CD4-positive, alpha-beta T cell treated with Interleukin-10 for 1 hour (primary cell): ENCODE measurements around the gene CAPZB.

Experiments
- DNase-seq: peaks from one replicate; pipeline ENCODE4 v3.0.0-alpha.2; 2020

Gene CAPZB

DNA sequence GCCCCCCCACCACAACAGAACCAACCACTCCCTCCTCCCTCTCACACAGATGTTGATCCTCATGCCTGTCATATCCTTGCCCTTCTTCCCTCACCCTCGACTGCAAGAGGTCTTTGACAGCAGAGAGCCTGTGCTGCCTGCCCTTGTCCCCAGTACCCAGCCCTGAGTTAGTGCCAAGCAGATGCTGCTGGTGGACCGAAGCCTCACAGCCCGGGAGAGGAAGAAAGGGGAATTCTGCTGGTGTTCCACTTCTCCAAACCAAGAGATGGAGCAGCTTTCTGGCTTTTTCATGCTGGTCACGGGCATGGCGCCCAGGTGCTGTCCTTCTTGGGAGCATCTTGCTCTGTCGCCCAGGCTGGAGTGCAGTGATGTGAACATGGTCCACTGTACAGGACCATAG is 104.1 kb downstream of the CAPZB start:
- no peak for DNase-seq

DNA sequence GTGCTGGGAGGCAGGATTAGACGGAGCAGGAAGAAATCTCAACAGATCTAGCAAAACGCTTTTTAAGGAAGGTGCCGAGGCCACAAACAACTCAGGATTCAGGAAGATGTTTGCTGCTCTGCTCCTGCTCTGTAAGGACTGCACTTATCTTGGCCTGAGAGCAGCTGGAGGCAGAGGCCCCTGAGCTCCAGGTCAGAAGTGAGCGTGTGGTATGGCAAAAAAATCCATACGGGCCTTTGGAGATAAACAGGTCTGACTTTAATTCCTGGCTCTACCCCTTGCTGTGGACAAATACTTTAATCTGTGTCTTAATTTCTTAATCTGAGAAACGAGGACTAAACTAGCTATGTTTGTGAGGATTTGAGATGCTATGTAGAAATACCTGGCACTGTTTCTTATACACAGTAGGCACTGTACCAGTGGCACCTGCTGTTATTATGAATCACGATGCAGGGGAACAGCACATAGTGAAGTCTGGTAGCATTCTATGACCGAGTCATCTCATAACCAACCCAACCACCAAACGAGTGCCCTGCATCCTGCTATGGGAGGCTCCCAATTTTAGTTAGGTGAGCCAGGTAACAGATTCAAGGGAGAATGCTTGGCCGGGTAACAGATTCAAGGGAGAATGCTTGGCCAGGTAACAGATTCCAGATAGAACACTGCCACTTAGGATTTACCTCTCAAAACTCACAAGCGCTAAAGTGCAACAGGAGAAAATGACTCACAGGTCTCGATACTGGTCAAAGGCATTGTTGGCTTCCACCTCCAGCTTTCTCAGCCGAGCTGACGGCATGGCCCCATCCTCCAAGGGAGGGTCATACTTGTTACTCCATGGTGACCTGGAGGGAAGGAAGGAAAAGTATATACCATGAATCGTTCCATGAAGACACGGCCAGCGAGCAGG is 107.3 kb downstream of the CAPZB start:
- DNase-seq: no peak

DNA sequence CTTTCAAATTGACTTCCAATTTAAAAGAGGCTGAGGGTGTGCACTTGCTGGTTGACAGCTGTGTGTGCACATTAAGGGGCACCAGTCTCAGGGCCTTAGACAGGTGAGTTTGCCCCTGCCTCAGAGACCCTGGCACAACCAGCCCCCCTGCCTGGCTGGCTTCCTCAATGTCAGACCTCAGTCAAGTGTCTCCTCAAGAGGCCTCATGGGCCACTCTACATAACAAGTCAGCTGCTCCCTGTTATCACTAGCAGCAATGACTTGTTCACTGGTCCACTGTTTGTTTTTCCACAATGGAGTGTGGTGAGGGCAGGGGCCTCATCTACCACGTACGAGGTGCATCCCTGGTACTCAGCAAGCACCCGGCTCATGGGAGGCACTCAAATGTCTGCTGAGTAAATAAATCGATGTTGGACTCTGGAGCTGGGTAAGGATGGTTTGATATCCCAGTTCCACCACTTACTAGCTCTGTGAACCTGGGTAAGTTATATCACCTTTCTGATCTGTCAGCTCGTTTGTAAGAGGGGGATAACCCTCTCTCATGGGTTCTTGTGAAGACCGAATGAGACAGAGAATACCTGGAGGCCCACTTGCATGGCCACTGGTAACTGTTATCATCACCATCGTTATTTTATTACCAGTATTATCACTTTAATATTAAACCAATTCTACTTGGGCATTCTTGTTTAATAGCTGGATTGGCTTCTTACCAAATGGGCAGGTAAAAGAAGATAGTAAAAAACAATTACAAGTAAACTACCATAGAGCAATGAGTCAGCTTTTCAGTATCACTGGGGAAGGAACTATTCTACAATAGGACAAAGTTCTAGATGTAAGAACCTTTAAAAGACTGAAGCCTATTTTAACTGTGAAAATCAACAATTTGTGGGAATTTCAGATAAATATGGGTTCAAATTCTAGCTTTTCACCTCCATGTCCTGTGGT is 108.6 kb downstream of the CAPZB start:
- no peak for DNase-seq

DNA sequence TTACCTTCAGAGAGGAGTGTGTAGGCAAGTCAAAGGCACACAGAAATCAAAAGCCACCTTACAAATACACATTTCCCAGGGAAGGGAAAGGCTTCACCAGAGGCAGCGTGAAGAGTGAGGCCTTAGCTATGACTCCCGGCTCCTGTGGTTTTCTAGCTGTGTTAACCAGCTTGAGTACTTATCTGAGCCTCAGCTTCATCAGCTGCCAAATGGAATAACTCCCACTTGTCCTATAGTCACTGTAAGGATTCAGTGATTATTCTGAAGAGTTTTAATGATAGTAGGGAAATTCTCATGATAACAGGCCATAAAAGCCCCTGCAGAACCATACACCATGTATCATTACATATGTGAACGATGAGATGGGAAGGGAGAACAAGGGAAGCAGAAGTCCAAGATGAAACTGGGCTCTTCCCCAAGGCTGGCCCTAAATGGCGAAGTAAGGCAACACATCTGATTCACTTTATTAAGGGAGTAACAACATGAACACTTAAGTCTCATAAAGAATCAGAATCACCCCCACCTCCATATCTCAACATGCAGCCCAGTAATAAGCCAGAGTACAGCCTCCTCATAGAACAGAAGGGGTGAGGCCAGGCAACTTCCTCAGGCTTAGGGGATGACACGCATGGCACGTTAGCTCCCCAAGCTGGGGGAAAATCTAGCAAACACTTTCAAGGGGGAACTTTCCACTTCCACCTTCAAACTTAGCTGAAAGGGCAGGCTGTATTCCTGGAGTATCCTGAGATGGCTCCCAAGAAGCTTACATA is 109.5 kb downstream of the CAPZB start:
- DNase-seq: no peak

DNA sequence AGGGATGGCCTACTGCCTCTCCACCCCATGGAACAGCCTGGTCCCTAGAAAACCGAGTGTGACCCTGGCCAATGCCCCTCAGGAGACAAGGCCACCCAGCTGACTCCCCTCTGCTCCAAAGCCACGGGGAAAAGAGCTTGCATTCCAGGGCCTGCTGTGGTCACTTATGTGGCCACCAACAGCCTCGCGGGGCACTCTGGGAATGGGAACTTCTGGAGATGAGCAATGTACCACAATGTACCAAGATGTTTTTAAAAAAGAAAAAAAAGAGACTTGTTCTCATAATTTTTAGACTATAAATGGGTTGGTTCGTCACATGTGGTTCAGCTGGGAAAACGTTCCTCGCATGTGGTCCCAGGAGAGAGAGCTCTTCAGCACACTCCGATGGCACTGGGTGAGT is 110.4 kb downstream of the CAPZB start:
- no peak for DNase-seq

DNA sequence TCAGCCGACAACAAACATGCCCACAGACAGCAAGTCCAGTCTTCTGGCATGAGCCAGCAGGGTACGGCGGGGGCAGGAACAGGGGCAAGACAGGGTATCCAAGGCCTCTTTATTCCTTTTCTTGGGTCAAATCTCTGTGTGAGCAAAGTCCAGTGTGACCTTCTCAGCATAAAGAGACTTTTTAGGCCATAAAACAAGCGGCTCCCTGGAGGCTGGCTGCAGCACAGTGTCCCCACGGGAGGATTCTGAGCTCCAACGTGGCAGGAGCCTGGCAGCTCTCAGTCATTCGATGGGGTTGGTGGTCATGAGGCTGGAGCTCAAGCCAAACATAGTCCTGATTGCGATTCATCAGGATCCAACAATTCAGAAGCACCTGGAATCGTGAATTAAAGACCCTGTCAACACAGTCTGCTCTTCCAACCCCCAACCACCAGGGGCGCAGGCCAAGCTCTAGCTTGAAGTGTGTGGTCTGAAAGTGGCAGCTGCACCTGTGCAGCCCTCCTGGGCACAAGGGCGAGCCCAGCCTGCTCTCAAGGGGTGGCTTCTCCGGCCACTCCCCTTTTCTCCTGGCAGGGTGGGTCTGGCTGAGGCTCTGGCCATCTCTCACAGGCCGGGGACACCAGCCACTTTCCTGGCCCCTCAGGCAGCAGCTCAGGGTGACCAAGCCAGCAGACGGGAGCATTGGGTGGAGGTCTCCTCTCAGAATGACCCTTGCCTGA is 111.1 kb downstream of the CAPZB start:
- DNase-seq: no peak

DNA sequence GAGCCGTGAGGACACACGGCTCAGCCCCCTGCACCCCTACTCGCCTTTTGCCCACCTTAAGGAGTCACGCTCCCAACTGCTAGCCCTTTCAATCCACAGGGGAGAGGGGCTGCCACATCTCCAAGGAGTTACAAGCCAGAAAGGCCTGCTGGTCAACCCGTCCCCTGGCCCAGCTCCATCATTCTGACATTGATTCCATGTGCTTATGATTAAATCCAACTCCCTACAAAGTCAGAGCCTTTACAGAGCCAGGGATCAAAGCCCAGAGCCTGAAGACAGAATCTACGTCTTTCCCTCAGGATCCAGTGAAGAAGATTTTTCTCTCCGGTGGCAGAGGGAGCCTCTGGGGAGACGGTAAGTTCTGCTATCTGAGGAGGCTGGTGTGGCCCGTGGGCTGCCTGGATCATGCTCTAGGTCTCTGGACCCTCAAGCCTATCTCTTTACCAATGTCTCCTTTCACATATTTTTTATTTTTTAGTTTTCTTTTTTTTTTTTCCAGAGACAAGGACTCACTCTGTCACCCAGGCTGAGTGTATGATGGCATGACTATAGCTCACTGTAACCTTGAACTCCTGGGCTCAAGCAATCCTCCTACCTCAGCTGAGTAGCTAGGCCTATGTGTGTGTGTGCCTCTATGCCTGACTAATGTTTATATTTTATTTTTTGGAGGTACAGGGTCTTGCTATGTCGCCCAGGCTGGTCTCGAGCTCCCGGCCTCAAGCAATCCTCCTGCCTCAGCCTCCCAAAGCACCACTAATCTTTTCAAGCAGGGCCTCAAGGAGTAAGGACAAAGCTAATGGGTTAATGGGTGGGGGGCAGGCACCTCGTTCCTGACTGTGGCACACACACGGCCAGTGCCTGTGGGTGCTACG is 111.9 kb downstream of the CAPZB start:
- no peak for DNase-seq

DNA sequence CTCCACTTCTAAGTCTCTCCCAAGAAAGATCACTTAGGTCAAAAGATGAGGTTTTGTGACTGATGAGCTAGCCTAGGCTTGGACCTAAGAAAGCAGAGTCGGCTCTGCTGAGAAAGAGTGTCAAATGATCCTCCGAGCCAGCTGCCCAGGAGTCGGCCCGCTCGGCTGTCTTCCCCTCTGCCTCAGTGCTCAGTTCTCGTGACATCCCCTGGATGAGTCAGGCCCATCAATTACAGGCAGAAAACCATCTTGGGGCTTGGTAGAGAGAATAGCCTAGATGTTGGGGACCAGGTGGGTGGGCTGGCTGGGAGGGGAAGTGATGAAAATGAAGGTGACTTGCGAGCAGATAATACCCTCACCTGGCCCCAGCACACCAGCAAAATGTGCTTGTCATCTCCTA is 112.7 kb downstream of the CAPZB start:
- DNase-seq: no peak

DNA sequence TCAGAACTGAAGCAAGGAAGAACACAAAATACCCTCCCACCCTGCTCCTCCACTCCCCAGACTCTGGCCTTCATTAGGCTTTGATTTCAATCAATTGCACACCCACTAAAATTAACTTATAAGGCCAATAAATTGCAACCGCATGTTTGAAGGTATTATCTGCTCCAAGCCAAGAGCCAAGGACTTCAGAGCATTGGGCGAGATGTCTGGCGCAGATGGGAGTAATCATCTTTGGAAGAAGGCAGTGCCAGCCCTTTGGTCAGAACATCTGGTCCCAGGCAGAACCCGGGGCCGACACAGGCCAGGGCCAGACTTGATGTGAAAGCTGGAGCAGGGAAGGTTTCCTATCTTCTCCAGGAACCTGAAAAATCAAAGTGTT is 113.2 kb downstream of the CAPZB start:
- DNase-seq: no peak

DNA sequence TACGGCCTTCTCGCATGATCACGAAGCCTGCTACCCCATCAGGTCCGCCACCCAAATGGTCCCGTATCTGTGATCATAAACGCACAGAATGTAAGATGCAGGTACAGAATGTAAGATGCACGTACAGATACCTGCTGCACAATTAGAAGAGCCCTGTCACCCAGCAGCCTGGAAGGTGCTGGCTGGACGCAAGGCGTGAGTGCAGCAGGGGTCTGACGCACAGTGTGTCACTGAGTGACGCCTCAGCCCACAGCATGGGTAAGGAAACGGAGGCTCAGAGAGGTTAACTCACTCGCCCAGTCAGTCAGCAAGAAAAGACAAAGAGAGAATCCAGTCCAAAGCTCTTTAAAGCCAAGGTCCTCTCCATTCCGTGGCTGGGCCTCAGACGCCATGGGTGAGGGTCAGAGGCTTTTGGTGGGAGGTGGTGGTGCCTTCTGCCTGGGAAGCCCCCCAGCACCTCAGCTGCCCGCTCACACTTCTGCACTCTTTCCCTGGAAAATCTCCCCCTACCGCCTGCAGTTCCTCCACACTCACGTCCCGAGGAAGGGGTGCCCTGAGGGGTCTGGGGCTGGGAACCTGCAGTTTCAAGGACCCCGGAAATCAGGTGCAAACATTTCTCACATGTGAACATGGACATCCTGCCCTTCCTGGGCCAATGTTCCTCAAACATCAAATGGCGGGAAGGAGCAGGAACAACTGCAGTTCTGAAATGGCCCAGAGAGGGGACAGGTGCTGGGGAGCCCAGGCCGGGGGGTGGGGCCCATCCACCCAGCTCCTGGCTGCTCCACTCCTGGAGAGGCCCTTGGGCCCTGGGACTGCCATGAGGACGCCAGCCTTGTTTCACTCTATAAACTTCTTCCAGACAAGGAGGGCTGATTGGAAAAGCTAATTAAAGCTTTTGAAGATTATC is 113.9 kb downstream of the CAPZB start:
- no peak for DNase-seq

DNA sequence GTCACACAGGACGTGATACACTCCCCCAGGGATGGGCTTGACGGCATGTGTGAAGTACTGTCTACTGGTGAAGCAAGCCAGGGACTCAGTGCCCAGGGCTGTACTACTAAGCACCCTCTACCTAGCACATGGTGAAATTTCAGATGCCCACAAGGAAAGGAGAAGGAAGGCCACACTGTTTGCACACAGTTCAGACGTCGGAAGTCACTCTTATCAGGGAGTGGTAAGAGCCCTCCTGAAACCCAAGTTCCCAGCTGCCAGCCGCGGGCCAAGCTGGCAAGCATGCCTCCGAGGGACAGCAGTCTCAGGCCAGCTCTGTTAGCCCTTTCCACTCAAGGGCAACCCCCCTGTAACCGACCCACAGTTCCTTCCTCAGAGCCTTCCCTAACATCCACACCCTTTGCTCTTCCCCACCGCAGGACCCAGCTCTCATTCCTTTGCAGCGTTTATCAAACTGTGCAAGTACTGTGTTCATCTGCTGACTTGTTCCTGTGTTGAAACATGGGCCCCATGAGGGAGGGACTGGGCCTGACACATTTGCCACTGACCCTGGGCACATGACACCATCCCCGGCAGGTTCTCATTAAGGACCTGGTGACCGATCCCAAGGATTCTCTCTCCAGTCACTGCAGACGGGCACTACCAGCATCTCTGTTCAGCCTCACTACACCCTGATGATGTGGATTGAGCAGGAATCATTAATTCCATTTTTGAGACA is 114.7 kb downstream of the CAPZB start:
- no peak for DNase-seq

DNA sequence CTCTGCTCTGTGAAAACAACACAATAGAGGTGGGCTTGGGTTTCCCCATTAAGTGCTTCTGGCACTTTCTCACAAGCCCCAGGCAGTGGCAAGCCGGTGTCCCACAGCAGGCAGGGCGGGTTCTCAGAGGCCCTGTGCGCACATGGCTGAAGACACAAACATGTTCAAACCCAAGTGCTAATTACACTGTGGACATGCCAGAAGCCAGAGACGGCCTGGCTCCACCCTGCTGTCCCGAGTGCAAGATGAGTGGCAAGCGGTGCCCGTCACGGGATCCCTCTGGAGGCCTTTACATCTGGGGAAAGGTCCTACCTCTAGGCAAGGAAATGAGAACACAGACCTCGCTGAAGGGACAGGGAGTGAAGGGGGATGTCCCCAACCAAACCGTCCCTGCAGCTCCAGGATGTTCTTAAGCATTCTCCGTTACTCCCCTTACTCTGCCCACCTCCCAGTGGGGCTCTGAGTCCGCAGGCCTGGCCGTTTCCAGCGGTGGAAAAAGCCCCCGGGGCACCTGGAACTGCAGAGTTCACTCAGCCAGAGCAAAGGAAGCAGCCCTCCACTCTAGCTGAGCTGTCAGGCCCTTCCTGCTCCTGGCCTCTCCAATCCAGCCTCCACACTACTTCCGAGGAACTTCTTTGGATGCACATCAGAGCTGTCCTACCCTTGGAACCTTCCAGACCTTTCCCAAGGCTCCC is 115.8 kb downstream of the CAPZB start:
- DNase-seq: no peak

DNA sequence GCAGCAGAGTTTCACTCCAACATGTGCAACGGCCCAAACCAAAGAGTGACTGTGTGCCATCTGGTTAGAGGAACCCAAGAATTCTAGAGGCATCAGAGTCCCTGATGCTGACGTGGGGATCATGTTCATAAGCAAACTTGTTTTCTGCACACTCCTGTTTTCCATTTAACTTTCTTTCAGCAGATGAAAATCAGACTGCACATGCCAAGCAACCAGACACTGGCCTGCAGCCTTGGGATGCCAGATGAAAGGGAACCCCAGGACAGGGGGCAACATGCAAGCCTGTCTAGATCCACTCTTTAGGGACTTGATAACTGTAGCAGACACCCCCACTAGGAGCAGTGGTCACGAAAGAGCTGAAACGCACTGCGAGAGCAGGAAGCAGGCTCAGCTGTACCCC is 116.4 kb downstream of the CAPZB start:
- DNase-seq: no peak

DNA sequence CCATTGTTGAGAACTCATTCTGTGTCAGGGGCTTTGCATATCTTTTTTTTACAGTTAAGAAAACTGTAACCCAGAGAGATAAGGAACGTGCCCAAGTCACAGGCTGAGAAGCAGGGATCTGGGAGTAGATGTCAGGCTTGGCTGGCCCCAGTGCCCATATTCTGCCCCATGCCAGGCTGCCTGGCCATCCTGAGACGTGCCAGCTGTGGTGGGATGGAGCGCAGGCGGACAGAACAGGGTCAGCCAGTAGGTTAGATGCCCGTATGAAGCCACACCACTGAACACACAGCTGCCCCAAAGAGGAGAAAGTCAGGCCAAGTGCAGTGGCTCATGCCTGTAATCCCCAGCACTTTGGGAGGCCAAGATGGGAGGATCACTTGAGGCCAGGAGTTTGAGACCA is 117.3 kb downstream of the CAPZB start:
- DNase-seq: no peak

DNA sequence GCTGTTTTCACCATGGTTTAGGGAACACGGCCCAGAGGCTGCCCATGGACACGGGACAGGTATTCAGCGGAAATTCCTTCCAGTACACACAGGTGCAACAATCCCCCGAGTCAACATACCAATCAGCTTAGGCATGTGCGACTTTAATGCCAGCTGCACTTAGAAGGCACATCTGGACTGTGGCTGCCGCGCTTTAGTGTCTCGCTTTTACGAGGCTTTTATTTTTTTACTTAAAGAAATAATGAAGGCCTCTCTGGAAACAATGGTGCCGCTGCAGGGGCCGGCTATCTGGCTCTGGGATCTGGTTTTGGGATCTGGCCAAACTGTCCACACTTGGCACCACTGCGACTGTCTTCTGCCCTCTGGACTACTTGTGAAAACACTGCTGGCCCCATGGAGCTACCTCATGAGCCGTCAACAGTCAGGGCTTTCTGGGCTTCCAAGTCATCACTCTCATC is 117.7 kb downstream of the CAPZB start:
- DNase-seq: no peak

DNA sequence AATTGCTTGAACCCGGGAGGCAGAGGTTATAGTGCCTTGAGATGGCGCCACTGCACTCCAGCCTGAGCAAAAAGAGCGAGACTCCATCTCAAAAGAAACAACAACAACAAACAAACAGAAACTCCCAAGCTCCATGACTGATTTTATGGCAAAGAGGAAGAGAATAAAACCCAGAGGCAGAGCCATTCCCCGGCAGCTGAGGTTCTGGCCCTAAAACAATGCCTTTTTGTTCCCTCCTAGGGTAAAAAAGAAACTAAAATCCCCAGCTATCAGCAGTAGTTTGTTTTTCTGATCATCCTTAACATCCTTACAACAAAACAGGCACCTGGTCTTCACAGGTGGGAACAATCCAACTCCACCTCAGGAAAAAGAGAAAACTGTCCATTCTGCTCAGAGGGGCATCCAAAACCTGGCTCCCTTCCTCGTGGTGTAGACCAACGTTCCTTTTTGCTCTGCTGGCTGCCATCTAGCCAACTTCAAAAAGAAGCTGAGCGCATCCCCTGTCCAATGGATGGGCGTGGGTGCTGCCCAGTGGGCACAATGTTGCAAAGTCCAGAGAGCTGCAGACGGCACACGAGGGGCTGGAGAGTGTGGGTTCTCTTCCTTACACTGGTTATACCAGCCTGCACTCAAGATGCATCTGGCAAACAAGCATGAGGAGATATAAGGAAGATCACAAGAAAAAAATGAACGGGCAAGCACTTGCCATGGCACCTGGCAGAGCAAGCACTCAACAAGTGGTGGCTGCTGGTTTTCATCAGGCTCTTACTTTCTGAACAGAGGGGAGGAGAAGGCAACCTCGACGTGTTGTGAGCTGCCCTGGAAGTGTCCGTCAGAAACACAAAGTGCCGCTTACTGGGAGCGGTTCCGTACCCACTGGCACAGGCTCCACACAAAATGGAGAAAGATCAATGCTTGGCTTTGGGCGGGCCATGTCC is 118.5 kb downstream of the CAPZB start:
- DNase-seq: no peak

DNA sequence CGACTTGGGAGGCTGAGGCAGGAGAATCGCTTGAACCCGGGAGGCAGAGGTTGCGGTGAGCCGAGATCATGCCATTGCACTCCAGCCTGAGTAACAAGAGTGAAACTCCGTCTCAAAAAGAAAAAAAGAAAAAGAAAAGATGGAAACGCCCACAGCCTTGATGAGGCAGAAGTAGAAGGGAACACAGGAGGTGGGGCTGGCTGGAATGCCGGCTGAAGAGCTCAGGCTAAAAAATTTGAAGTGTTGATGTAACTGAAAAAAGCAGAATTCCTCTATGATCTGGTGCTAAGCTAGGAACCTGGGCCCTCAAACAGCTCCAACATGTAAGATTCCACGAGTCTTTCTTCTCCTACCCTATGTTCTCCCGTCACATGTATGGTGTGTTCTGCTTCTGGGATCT is 119.6 kb downstream of the CAPZB start:
- no peak for DNase-seq
